Measurements from ENCODE around the gene CNOT6.

DNA sequence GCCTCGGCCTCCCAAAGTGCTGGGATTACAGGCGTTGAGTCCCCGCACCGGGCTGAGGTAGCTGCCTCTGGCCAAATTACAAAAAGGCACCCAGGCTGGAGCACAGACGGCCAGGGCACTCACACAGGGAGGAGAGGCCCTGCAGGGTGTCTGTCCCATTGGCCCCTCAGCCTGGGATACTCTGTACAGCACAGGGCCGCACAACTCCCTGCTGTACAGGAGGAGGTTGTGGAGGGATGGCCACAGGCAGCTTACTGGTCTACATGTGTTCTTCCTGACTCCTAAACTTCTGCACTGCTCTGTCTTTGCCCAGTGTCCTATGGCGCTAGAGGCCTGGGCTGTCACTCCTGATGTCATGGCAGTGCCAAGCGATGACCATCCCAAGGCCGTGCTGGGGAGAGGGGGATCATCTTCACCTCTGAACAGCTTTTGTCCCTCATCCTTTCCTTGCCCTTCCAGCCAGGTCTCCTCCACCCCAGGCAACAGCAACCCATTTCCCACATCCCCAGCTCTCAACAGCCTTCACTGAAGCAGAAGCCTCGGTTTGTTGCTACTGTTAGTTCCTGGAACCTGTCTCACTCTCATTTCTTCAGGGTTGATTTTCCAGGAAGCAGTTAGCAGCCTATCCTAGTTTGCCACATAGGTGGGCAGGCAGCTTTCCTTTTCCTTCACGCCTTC lies 1.8 kb upstream of the CNOT6 start:
- TF ChIP-seq, protein P1, sequence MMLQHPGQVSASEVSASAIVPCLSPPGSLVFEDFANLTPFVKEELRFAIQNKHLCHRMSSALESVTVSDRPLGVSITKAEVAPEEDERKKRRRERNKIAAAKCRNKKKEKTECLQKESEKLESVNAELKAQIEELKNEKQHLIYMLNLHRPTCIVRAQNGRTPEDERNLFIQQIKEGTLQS (IDR thresholded peaks at IDR 0.05), result no peak
- TF ChIP-seq JUND (IDR thresholded peaks at IDR 0.05) (no peak), YY1 (IDR thresholded peaks at IDR 0.05) (no peak), RAD21 (IDR thresholded peaks at IDR 0.05) (no peak), TAF1 (conservative IDR thresholded peaks at IDR 0.05) (no peak), SP1 (IDR thresholded peaks at IDR 0.05) (no peak)
- TF ChIP-seq, protein P2, sequence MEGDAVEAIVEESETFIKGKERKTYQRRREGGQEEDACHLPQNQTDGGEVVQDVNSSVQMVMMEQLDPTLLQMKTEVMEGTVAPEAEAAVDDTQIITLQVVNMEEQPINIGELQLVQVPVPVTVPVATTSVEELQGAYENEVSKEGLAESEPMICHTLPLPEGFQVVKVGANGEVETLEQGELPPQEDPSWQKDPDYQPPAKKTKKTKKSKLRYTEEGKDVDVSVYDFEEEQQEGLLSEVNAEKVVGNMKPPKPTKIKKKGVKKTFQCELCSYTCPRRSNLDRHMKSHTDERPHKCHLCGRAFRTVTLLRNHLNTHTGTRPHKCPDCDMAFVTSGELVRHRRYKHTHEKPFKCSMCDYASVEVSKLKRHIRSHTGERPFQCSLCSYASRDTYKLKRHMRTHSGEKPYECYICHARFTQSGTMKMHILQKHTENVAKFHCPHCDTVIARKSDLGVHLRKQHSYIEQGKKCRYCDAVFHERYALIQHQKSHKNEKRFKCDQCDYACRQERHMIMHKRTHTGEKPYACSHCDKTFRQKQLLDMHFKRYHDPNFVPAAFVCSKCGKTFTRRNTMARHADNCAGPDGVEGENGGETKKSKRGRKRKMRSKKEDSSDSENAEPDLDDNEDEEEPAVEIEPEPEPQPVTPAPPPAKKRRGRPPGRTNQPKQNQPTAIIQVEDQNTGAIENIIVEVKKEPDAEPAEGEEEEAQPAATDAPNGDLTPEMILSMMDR (IDR thresholded peaks at IDR 0.05; ENCODE audit: low read depth, low read length, missing input control), result no peak
- TF ChIP-seq, protein P3, sequence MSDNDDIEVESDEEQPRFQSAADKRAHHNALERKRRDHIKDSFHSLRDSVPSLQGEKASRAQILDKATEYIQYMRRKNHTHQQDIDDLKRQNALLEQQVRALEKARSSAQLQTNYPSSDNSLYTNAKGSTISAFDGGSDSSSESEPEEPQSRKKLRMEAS (IDR thresholded peaks at IDR 0.05), result no peak
- TF ChIP-seq, protein P4, sequence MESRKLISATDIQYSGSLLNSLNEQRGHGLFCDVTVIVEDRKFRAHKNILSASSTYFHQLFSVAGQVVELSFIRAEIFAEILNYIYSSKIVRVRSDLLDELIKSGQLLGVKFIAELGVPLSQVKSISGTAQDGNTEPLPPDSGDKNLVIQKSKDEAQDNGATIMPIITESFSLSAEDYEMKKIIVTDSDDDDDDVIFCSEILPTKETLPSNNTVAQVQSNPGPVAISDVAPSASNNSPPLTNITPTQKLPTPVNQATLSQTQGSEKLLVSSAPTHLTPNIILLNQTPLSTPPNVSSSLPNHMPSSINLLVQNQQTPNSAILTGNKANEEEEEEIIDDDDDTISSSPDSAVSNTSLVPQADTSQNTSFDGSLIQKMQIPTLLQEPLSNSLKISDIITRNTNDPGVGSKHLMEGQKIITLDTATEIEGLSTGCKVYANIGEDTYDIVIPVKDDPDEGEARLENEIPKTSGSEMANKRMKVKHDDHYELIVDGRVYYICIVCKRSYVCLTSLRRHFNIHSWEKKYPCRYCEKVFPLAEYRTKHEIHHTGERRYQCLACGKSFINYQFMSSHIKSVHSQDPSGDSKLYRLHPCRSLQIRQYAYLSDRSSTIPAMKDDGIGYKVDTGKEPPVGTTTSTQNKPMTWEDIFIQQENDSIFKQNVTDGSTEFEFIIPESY (IDR thresholded peaks at IDR 0.05), result no peak
- TF ChIP-seq, protein P5, sequence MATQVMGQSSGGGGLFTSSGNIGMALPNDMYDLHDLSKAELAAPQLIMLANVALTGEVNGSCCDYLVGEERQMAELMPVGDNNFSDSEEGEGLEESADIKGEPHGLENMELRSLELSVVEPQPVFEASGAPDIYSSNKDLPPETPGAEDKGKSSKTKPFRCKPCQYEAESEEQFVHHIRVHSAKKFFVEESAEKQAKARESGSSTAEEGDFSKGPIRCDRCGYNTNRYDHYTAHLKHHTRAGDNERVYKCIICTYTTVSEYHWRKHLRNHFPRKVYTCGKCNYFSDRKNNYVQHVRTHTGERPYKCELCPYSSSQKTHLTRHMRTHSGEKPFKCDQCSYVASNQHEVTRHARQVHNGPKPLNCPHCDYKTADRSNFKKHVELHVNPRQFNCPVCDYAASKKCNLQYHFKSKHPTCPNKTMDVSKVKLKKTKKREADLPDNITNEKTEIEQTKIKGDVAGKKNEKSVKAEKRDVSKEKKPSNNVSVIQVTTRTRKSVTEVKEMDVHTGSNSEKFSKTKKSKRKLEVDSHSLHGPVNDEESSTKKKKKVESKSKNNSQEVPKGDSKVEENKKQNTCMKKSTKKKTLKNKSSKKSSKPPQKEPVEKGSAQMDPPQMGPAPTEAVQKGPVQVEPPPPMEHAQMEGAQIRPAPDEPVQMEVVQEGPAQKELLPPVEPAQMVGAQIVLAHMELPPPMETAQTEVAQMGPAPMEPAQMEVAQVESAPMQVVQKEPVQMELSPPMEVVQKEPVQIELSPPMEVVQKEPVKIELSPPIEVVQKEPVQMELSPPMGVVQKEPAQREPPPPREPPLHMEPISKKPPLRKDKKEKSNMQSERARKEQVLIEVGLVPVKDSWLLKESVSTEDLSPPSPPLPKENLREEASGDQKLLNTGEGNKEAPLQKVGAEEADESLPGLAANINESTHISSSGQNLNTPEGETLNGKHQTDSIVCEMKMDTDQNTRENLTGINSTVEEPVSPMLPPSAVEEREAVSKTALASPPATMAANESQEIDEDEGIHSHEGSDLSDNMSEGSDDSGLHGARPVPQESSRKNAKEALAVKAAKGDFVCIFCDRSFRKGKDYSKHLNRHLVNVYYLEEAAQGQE (IDR thresholded peaks at IDR 0.05), result no peak
